Smooth muscle cell (in vitro differentiated cells): Measurements from ENCODE around the gene SNX21. TPM values are rescaled to one million over a fixed set of nuclear protein-coding genes. Genes with fewer than 3 reads are reported as not detected.

Experiments used
- DNase-seq: peaks from one replicate; lab custom pipeline; 2025; ENCODE audit not compliant: unreplicated experiment; lab: John Stamatoyannopoulos, UW
- H2AFZ ChIP-seq: fragments of 200-600 bp; sonication (generic); 2 replicates; pipeline ENCODE4 v1.6.0; 2016; ENCODE audit warnings: antibody characterized with exemption, low read depth, mild to moderate bottlenecking
- H3F3A ChIP-seq: fragments of 200-600 bp; sonication (generic); 2 replicates; pipeline ENCODE4 v1.6.0; 2017; ENCODE audit warnings: antibody characterized with exemption, low read depth
- H3K27ac ChIP-seq: fragments of 200-600 bp; sonication (generic); 2 replicates; pipeline ENCODE4 v1.5.1; 2016; ENCODE audit warnings: low read depth, mild to moderate bottlenecking
- H3K27me3 ChIP-seq: fragments of 200-600 bp; sonication (generic); 2 replicates; pipeline ENCODE4 v1.6.1; 2016; ENCODE audit warnings: low read depth, mild to moderate bottlenecking
- H3K36me3 ChIP-seq: fragments of 200-600 bp; sonication (generic); 2 replicates; pipeline ENCODE4 v1.5.1; 2016; ENCODE audit warnings: low read depth
- H3K4me1 ChIP-seq: fragments of 200-600 bp; sonication (generic); 2 replicates; pipeline ENCODE4 v1.5.1; 2016; ENCODE audit warnings: low read depth
- H3K4me2 ChIP-seq: fragments of 200-600 bp; sonication (generic); 2 replicates; pipeline ENCODE4 v1.6.0; 2016; ENCODE audit warnings: mild to moderate bottlenecking
- H3K4me3 ChIP-seq: fragments of 200-600 bp; sonication (generic); 2 replicates; pipeline ENCODE4 v1.5.1; 2016; ENCODE audit warnings: mild to moderate bottlenecking
- H3K79me2 ChIP-seq: fragments of 200-600 bp; sonication (generic); 2 replicates; pipeline ENCODE4 v1.6.0; 2016; ENCODE audit warnings: low read depth, mild to moderate bottlenecking
- H3K9ac ChIP-seq: fragments of 200-600 bp; sonication (generic); 2 replicates; pipeline ENCODE4 v1.6.0; 2016; ENCODE audit warnings: low read depth
- H3K9me3 ChIP-seq: fragments of 200-600 bp; sonication (generic); replicated peaks from 2 replicates; pipeline ENCODE4 v1.5.1; 2016; ENCODE audit warnings: low read depth
- H4K20me1 ChIP-seq: fragments of 200-600 bp; sonication (generic); 2 replicates; pipeline ENCODE4 v1.6.0; 2016; ENCODE audit warnings: low read depth
- WGBS: methylation state at CpG from one replicate; pipeline ENCODE4 v1.1.7; 2016; ENCODE audit warnings: low lambda C conversion rate; 5-methylcytosine and 5-hydroxymethylcytosine counted together
- polyA plus RNA-seq: library from polyadenylated mRNA; unstranded; fragments of >200 nt; fragmentation: Nextera tagmentation; extraction: Ambion mirVana; gene quantifications from 2 replicates; pipeline ENCODE4 v1.2.1, GENCODE V29; 2016
- total RNA-seq: library from RNA; depleted of rRNA; stranded (reverse); fragments of >200 nt; gene quantifications from 2 replicates; pipeline ENCODE4 v1.2.3, GENCODE V29; 2014
- TF ChIP-seq, protein P1 (sequence below): fragments of 200-600 bp; sonication (generic); IDR thresholded peaks from 2 replicates; pipeline ENCODE4 v1.5.1; 2017; ENCODE audit warnings: borderline replicate concordance, mild to moderate bottlenecking, antibody characterized with exemption; ENCODE audit not compliant: insufficient read depth, poor library complexity, severe bottlenecking

The SNX21 gene
- total and polyA plus RNA-seq, 2 experiments from 2014 or later: 14.4 to 14.7 TPM

DNA sequence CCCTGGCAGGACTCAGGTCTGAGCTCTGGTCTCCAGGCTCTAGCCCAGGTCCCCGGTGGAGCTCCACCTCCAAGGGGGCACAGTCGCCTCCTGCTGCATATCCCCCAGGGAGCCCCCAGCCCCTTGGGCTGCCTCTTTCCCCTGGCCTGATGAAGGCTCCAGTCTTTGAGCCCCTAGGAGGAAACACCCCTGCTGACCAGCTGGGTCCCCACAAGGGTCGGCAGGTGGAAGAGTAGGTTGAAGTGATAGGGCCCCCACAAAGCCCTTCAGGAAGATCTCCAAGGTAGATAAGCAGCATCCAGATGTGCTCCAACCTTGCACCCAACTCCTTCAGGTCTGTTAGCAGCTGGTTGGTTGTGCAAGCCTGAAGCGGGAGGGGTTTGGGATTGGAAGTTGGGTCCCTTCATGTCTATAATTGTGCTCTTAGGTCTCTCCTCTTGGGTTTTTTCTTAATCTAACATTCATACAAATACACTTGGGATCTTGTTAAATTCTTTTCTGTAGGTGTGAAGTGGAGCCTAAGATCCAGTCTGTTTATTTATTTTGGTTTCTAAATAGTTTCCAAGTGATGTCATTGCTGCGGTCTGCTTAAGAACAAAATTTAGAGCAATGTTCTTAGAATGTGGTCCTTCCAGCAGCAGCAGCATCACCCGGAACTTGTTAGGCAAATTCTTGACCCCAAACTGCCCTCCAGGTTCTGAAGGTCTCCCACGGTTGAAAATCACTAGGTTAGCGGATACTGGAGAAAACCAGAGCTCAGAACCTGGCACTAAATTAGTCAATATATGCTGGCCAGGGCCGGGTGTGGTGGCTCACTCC lies 16.0 kb upstream of the SNX21 start:
- Histone ChIP-seq H3K27ac (peak overlapping the region; percentile 62), H3K4me1 (no peaks in the 10 kb centered on the region), H3K27me3 (no peaks in the 10 kb centered on the region), H3K36me3 (no peaks in the 10 kb centered on the region), H3K79me2 (peaks cover 23% of the 10 kb centered on the region), H3K9ac (peak overlapping the region; percentile 60), H3K4me2 (peak overlapping the region; percentile 47), H4K20me1 (no peaks in the 10 kb centered on the region), H2AFZ (no peak overlapping the region), H3K4me3 (no peak overlapping the region), H3K9me3 (no peaks in the 10 kb centered on the region), H3F3A (peaks cover 21% of the 10 kb centered on the region)
- TF ChIP-seq, protein P1, sequence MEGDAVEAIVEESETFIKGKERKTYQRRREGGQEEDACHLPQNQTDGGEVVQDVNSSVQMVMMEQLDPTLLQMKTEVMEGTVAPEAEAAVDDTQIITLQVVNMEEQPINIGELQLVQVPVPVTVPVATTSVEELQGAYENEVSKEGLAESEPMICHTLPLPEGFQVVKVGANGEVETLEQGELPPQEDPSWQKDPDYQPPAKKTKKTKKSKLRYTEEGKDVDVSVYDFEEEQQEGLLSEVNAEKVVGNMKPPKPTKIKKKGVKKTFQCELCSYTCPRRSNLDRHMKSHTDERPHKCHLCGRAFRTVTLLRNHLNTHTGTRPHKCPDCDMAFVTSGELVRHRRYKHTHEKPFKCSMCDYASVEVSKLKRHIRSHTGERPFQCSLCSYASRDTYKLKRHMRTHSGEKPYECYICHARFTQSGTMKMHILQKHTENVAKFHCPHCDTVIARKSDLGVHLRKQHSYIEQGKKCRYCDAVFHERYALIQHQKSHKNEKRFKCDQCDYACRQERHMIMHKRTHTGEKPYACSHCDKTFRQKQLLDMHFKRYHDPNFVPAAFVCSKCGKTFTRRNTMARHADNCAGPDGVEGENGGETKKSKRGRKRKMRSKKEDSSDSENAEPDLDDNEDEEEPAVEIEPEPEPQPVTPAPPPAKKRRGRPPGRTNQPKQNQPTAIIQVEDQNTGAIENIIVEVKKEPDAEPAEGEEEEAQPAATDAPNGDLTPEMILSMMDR: no peak
- DNase-seq: no peak
- 54% methylated on average over 9 of the region's 9 CpGs for WGBS

DNA sequence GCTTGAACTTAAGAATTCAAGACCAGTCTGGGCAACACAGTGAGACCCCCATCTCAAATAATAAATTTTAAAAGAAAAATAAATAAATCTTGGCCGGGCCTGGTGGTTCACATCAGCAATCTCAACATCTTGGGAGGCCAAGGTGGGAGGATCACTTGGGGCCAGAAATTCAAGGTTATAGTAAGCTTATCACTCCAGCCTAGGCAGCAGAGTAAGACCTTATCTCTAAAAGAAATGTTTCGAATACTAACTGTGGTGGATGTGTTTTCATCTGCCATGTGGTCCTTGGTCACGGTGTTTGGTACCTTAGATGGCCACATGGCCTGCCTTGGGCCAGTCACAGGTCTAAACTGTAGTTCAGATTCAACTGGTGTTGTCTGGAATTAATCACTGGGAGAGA lies 15.4 kb upstream of the SNX21 start:
- Histone ChIP-seq H3K9ac (no peak overlapping the region), H3K36me3 (no peaks in the 10 kb centered on the region), H3K4me3 (no peak overlapping the region), H3K4me1 (no peaks in the 10 kb centered on the region), H3K79me2 (peaks cover 17% of the 10 kb centered on the region), H3K9me3 (no peaks in the 10 kb centered on the region), H3K27ac (peak overlapping the region; percentile 62), H2AFZ (no peak overlapping the region), H3K27me3 (peaks cover 4% of the 10 kb centered on the region), H4K20me1 (no peaks in the 10 kb centered on the region), H3F3A (peaks cover 21% of the 10 kb centered on the region), H3K4me2 (peak overlapping the region; percentile 47)
- TF ChIP-seq, protein P1: no peak
- DNase-seq: no peak
- 77% methylated on average over 3 of the region's 3 CpGs for WGBS

- H3K4me2 ChIP-seq: no peak overlapping the region
- no peaks in the 10 kb centered on the region for H3K9me3 ChIP-seq
- no peak overlapping the region for H3K4me3 ChIP-seq
- H3K36me3 ChIP-seq: no peaks in the 10 kb centered on the region
- H3K79me2 ChIP-seq: peaks cover 5% of the 10 kb centered on the region
- H3K27me3 ChIP-seq: peaks cover 6% of the 10 kb centered on the region
- H3K4me1 ChIP-seq: no peaks in the 10 kb centered on the region
- no peak overlapping the region for H3K9ac ChIP-seq
- DNase-seq: no peak
- H4K20me1 ChIP-seq: no peaks in the 10 kb centered on the region
- no peak overlapping the region for H2AFZ ChIP-seq
- no peak overlapping the region for H3K27ac ChIP-seq
- 75% methylated on average over 4 of the region's 4 CpGs for WGBS
- H3F3A ChIP-seq: peaks cover 21% of the 10 kb centered on the region
- TF ChIP-seq, protein P1: no peak
These were observed 14.1 kb upstream of the SNX21 start for GRCh38 chr20:45819466-45819865.

- H3K4me2 ChIP-seq: no peak overlapping the region
- H2AFZ ChIP-seq: no peak overlapping the region
- H3K9ac ChIP-seq: no peak overlapping the region
- 89% methylated on average over 2 of the region's 2 CpGs for WGBS
- TF ChIP-seq, protein P1: no peak
- no peaks in the 10 kb centered on the region for H3K9me3 ChIP-seq
- H4K20me1 ChIP-seq: no peaks in the 10 kb centered on the region
- DNase-seq: no peak
- no peaks in the 10 kb centered on the region for H3K36me3 ChIP-seq
- H3K79me2 ChIP-seq: no peaks in the 10 kb centered on the region
- no peak overlapping the region for H3K27ac ChIP-seq
- peaks cover 8% of the 10 kb centered on the region for H3K4me1 ChIP-seq
- peaks cover 17% of the 10 kb centered on the region for H3F3A ChIP-seq
- H3K27me3 ChIP-seq: peaks cover 6% of the 10 kb centered on the region
- no peak overlapping the region for H3K4me3 ChIP-seq
These were observed 11.7 kb upstream of the SNX21 start for GRCh38 chr20:45821947-45822346.
